HG03575 (cell line): ENCODE data around the gene SAMD4B.

Experiments used
- ATAC-seq: cut with Tn5 transposase; IDR thresholded peaks from one replicate; pipeline ENCODE4 v1.9.1; 2021; ENCODE audit not compliant: unreplicated experiment, insufficient number of reproducible peaks, low FRiP score; ENCODE audit errors: extremely low read depth

Gene SAMD4B

GRCh38 chr19:39405261-39405957 is 63.2 kb downstream of the SAMD4B start:
- ATAC-seq = no peak

- ATAC-seq = no peak
Measured at GRCh38 chr19:39405958-39406655, 63.9 kb downstream of the SAMD4B start.

GRCh38 chr19:39406656-39407409 is 64.6 kb downstream of the SAMD4B start, which contains the start of gene ZFP36:
Gene ZFP36 (plus strand): TSS chr19:39406847. CDS start chr19:39406905, 58 bp downstream.
- ATAC-seq = no peak

GRCh38 chr19:39407410-39407659 is 65.1 kb downstream of the SAMD4B start:
- no peak for ATAC-seq

GRCh38 chr19:39407660-39408391 is 65.6 kb downstream of the SAMD4B start:
- no peak for ATAC-seq

- ATAC-seq = no peak
Measured at GRCh38 chr19:39408392-39409207, 66.4 kb downstream of the SAMD4B start.

GRCh38 chr19:39409208-39410016 is 67.2 kb downstream of the SAMD4B start:
- ATAC-seq = no peak

GRCh38 chr19:39410017-39410830 is 68.0 kb downstream of the SAMD4B start:
- no peak for ATAC-seq

GRCh38 chr19:39410831-39411080 is 68.5 kb downstream of the SAMD4B start:
- ATAC-seq = no peak

GRCh38 chr19:39411081-39411831 is 69.0 kb downstream of the SAMD4B start:
- ATAC-seq = no peak

- peak; percentile 28 for ATAC-seq
Measured at GRCh38 chr19:39411832-39412099, 69.5 kb downstream of the SAMD4B start.

- ATAC-seq = peak; percentile 29
Measured at GRCh38 chr19:39412100-39412866, 70.1 kb downstream of the SAMD4B start, which contains the start of gene PLEKHG2. Gene PLEKHG2 (plus strand): TSS chr19:39412669. CDS start chr19:39414087, 1,418 bp downstream.

GRCh38 chr19:39412867-39413271 is 70.6 kb downstream of the SAMD4B start:
- ATAC-seq = no peak

GRCh38 chr19:39413272-39413910 is 71.2 kb downstream of the SAMD4B start:
- ATAC-seq = no peak

- no peak for ATAC-seq
Measured at GRCh38 chr19:39413911-39414608, 71.8 kb downstream of the SAMD4B start.
